HG03342 (cell line): Measurements from ENCODE around the gene FANCL.
"Not testable (repeated sequence)": the region's sequence is repeated elsewhere in the genome, so short reads cannot be mapped to it uniquely, and the experiment has no call there.

Experiments
- ATAC-seq: cut with Tn5 transposase; IDR thresholded peaks from one replicate; pipeline ENCODE4 v1.9.1; 2021; ENCODE audit warnings: mild to moderate bottlenecking, moderate library complexity; ENCODE audit not compliant: unreplicated experiment

Gene FANCL

DNA sequence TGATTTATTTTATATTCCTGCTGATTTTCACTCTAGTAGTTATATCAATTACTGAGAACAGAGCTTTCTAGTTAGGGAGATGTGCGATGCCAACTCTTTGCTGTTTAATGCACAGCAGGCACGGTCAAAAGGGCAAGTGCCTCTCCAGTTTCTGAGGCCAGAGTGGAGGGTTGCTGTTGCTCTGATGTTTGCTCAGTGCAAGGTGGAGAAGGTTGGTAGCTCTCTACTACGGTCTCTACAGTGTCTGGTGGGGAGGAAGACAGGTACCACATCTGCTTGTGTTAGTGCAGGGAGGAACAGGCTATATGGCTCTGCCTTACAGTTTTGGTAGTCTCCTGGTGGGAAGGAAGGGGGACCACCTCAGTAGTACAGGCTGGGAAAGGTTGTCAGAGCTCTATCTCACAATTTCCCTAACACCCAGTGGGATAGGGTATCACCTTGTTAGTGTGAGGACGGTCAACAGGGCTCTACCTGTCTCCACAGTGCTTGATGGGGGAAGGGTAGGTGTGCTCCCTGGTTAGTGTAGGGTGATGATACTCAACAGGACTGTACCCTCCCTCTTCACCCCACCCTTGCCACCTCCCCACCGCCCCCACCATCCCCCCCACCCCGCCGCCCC is 85.9 kb downstream of the FANCL start:
- ATAC-seq: no peak

DNA sequence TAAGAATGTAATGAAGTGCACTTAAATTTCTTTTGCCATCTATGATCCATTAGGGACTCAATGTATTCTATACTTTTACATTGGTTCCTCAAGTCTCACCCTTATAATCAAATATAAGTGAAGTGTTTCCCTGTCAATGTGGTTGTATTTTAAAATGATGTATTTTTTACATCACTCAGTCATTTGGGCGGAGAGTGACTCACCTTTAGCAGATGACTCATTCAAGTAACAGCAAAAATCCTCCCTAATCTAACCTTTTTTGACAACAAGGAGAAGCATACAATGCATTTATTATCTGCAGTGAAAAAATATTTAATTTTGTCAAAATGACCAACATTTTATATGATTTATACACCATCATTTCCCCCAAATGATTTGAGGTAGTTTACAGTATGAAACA is 94.4 kb downstream of the FANCL start:
- no peak for ATAC-seq

DNA sequence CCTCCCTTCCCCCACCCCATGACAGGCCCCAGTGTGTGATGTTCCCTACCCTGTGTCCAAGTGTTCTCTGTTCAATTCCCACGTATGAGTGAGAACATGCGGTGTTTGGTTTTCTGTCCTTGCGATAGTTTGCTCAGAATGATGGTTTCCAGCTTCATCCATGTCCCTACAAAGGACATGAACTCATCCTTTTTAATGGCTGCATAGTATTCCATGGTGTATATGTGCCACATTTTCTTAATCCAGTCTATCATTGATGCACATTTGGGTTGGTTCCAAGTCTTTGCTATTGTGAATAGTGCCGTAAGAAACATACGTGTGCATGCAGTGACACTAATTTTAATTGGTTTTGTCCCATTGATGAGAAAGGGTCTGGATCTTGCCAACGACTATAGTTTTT is 95.4 kb downstream of the FANCL start:
- ATAC-seq: not testable (repeated sequence)

DNA sequence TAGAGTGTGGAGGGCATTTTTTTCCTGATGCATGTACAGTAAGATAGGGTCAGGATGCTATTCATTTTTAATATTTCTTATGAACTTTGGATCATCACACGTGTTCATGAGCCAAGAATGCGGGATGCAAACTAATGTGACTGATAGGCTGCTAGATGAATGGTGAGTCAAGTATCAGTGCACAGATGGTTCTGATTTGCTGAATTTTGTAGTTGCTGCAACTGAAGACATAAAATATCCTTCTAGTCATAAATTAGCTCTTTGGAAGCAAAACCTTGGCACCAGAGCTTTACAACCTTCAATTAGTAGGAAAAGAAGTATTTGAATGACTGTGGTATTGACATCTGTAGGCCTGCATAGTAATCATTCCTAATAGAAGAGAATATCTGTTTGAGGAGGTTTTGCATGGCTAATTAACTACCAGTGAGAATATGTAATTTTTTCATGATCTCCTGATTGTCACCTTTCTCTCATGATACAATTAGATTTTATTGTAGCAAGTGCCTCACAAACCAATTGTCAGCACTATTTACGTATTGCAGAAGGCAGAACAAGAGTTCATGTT is 100.5 kb downstream of the FANCL start:
- ATAC-seq: no peak

DNA sequence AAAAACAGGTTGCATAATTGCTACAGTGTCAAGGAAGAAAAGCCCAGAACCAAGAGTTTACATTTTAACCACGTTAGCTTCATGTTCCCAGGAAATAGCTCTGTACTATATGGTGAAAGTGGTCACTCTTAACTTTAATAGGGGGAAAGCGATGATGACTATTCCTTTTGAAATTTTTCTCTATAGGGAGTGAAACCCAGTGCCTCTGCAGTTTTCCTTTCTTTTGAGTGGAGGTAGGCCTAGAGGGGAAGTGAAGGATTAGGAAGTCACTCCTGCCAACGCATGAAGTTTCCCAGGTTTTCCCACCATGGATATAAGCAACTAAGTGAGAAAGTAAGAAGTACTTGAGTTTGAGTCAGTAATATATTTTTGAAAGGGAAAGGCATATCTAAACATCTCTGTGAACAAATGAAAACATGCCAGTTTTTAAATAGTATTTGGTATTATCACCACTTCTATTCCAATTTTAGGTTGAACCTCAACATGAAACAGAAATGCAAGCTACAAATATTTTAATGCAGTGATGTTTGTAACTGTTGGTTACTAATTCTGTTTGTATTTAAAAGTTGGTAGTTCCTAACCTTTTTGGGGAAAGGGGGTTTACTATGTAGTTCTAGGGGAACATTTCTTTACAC is 102.6 kb downstream of the FANCL start:
- ATAC-seq: no peak

DNA sequence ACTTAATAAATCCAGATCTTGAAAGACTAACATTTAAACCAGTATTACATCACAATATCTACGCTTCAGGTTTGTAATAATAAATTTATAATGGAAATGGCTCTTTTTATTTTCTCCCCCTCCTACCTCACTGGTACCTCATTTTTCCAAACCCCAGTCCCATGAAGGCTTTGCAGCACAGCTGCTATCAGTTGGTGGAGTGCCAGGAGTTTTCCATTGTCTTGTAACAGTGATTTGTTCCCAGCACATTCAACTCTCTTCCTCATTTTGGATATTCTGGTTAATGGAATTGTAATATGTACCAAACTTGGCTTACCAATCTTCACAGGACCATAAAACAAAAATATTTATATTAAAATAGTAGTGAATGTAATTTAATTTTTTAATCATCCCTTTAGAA is 103.3 kb downstream of the FANCL start:
- no peak for ATAC-seq

DNA sequence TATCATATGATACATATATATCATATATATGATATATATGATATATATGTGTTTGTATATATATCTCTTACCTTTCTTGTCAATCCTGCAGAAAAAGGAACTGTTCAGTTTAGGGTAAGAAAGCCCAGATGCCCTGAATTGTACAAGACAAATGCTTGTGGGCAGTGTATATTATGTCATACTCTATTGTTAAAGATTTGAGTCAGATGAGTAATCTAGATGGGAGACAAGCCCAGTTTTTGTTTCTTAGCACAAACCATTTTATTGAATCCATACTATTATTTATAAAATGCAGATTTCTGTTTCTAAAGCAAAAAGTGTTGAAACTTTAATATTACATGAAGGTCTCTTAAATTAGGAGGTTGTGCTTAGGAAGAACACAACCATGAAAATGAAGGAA is 103.9 kb downstream of the FANCL start:
- no peak for ATAC-seq

DNA sequence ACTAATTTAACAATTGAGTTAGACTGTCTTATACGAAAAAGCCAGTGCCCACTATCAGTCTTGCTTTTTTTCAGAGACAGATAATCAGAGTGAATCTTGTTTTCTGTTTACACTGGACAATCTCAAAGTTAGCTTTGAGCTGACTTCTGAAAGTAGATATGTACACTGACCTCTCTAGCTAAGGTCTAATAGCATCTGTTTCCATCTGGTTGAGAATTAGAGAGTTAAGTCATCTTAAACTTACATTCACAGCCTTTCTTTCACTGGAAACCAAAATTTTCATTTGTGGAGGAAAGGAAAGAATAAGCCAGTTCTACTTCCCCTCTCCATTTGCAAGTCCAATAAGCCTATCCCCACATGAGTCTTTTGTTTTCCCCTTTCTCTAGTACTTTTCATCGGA is 105.3 kb downstream of the FANCL start:
- no peak for ATAC-seq

DNA sequence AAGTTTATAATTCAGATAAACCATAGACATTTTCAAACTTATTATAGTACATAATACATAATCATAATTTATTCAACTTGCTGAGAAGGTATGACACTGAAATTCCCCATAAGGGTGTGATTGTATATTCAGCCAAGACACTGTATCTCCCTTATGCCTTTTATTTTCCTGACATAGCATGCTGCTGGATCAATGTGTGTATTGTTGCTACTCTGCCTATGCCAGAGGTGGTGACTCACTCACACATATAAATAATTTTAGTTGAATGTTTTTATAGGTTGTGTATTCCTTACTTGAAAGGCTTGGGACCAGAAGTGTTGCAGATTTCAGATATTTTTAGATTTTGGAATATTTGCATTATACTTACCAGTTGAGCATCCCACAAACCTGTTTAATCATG is 107.7 kb downstream of the FANCL start:
- ATAC-seq: no peak

DNA sequence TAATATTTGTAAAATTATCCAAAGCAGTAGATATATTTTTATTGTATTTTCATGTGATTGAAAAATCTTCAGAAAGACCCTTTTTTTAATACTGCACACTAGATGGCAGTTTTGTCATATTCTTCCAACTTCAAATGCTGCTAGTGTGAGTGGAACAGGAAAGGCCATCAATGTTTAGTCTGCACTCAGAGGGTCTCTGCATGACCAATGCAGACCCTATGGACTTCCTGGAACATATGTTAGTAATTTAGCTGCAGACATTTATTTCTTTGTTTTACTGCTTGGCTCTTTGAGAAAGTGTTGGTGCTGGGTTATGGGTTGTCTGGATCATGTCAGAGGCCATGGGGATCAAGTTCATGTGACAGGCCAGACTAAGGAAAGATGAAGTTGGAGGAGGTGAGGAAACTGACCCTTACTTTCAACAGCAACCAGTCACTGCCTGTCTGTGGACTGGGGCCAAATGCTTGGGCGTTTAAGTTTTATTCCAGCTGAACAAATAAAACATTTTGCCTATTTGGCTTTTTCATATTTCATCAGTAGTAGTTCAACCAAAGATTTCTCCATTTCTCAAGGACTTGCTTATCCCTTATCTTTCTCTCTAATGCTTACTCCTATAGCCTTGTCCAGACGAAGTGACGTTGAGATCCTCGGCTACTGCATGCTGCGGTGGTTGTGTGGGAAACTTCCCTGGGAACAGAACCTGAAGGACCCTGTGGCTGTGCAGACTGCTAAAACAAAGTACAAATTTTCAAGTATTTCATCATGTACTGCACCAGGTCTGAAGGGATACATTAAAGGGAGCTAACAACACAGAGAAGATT is 109.7 kb downstream of the FANCL start:
- no peak for ATAC-seq

DNA sequence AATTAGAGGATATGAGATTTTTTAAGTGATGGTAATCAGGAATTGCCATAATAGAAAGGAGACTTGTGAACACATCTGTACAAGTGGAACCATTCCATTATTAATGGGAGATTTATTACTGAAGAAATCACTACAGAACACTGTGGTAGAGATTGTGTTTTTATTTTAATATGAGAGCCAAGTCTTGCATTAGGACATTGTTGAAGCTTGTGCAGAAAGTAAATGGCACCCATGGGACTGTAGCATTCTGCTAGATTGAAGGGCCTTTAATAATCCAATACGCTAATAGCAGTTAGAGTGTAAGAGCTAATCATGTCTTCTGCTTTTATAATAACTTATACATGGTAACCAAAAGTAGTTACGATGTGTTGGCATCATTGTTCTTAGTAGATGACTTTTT is 110.9 kb downstream of the FANCL start:
- no peak for ATAC-seq

DNA sequence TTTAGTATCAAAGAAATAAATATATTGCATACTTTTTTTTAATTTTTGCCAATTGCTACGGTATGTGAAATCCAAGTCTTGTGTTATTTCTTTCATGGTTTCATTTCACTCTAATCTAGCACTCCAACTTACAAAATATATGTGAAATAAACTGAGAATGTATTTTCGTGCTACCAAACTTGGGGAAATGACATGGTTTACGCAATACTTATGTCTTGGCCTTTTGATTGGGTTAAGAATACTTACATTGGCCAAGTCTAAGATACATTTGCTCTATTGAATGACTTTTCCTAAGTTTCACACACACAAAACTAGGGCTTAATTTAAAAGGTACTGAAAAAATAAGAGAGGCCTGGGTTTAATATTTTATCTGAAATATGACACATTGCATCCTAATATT is 114.0 kb downstream of the FANCL start:
- no peak for ATAC-seq

DNA sequence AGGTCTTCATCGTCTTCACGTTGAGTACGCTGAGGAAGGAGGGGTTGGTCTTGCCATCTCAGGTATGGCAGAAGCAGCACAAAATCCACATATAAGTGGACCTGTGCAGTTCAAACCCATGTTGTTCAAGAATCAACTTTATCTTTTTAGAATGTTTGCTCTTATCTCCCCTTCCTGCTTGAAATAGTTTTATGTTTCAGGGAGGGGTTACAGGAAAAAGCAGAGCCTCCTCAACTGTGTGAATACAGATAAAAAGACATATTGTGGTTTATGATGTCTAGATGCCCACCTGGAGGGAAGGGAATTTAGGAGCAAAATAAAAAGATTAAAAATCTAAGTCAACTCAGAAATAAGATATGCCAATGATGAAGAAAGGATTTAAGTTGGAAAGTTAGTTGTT is 118.6 kb downstream of the FANCL start:
- no peak for ATAC-seq

DNA sequence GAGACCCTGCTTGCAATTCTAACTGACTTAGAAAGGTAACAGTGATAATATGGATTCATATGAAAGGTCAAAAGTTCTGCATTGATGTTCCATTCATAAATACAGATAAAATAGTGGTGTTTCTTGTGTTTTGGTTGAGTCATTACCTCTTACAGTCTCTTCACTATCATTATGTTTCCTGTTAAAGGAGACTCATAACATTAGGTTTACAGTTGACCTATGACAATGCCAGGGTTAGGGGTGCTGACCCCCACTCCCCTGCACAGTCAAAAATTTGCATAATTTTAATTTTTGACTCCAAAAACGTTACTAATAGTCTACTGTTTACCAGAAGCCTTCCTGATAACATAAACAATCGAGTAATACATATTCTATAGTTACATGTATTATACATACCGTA is 119.1 kb downstream of the FANCL start:
- no peak for ATAC-seq

DNA sequence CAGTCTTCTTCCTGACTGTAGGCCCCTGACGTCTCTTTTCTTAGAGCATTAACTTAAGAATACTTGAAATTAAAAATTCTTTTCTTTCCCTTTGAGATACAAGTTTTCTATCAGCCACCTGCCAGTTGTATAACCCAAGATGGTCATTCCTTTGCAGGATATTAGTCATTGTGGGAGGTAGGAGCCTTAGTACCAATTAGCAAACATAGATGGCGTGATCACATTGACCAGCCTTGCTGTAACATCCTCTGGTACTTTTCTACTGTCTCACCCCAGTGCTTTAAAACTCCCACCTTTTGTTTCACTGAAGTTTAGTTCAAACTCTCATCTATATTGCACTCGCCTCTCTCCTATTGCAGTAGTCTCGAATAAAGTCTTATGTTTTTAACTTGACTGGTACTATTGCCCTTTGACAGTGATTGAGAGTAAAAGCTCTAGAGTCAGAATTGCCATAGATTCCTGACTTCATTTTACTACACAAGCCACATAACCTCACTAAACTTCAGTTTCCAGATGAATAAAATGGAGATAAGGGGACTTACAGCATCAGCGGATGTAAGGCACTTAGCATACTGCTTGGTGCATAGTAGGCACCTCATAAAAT is 120.4 kb downstream of the FANCL start:
- no peak for ATAC-seq

DNA sequence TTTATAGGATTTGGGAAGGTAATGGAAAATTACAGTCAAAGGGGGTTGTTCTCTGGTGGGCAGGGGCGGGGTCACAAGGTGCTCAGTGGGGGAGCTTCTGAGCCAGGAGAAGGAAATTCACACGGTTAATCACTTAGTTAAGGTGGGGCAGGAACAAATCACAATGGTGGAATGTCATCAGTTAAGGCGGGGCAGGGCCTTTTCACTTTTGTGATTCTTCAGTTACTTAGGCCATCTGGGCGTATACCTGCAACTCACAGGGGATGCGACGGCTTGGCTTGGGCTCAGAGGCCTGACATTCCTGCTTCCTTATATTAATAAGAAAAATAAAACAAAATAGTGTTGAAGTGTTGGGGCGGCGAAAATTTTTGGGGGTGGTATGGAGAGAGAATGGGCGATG is 127.6 kb downstream of the FANCL start:
- ATAC-seq: not testable (repeated sequence)

DNA sequence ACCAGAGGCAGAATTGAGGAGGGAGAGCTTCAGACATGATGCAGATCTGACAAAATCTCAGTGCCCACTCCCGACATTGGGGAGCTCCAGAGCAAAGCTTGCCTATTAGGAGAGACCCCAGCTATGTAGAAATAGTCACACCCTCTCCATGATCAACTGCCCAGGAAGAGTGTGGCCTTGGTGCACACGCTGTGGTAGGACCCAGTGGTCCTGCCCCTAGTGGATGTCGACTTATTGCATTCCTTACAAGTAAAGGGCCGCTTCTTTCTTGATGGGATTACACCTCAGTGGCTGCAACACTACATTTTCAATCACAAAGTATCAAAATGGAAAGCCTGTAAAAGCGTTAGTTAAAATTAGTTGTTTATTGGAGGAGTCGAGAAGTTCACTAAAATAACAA is 130.4 kb downstream of the FANCL start:
- no peak for ATAC-seq

DNA sequence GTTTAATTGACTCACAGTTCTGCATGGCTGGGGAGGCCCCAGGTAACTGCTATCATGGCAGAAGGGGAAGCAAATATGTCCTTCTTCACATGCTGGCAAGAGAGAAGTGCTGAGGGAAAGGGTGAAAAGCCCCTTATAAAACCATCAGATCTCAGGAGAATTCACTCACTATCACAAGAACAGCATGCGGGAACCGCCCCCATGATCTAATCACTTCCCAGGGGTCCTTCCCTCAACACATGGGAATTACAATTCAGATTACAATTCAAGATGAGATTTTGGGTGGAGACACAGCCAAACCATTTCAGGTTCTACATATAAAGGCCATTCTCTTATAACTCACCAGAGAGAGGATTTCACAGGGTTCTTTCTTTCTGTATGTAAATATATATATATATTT is 131.6 kb downstream of the FANCL start:
- no peak for ATAC-seq
